ENCODE measurements around the gene NIM1K.

NIM1K gene

DNA sequence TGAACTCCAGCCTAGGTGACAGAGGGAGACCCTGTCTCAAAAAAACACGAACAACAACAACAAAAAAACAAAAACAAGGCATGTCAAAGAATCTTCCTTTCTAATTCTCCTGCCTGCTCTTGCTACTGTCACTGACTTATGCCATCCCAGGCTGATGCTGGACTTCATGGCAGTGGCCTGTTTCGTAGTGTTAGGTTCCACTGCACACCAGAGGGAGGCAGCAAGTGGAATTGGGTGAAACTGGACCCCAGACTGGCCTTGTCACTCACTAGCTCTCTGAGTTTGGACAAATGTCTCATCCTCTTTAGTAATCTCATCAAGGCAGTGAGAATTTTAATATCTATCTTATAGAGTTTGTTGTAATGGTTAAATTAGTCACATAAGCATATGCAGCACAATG is 12.9 kb downstream of the NIM1K start:
- no peak overlapping the region for H3K4ac ChIP-seq (ENCODE audit: low read depth, low read length)
- no peak overlapping the region for H2BK5ac ChIP-seq (ENCODE audit: low read depth, low read length, poor library complexity)
- H3K14ac ChIP-seq (ENCODE audit: low read length): no peak overlapping the region
- H2BK120ac ChIP-seq (ENCODE audit: insufficient read depth, low read length, poor library complexity): no peak overlapping the region
- no peaks in the 10 kb centered on the region for H3K79me2 ChIP-seq (ENCODE audit: control insufficient read depth, insufficient read depth, low read length, poor library complexity)
- H3K23ac ChIP-seq (ENCODE audit: low read length): no peak overlapping the region
- H4K12ac ChIP-seq (ENCODE audit: low read depth, low read length): no peak overlapping the region
- H3K9ac ChIP-seq (ENCODE audit: low read length): no peak overlapping the region
- no peak overlapping the region for H4K91ac ChIP-seq (ENCODE audit: low read depth, low read length)
- no peak overlapping the region for H2AK5ac ChIP-seq (ENCODE audit: low read length)
- H3K36me3 ChIP-seq (ENCODE audit: control insufficient read depth in 1 of 2, insufficient read depth in 2 of 2, low read length in 2 of 2): no peaks in the 10 kb centered on the region
- no peak for DNase-seq
- H3K4me3 ChIP-seq (ENCODE audit: low read depth, low read length): no peak overlapping the region
- H3K4me2 ChIP-seq (ENCODE audit: low read length): no peak overlapping the region
- H3K4me1 ChIP-seq (ENCODE audit: control insufficient read depth in 1 of 2, insufficient read depth in 2 of 2, low read length in 2 of 2): no peaks in the 10 kb centered on the region
- H4K8ac ChIP-seq (ENCODE audit: low read depth, low read length): no peak overlapping the region
- no peak overlapping the region for H2BK12ac ChIP-seq (ENCODE audit: low read length)
- H3K79me1 ChIP-seq (ENCODE audit: low read length): no peaks in the 10 kb centered on the region
- no peaks in the 10 kb centered on the region for H3K27me3 ChIP-seq (ENCODE audit: insufficient read depth, low read length)
- no CpG with 5 or more reads among the region's 2 CpGs for WGBS (ENCODE audit: extremely low coverage, insufficient coverage, insufficient read length)
- H3K27ac ChIP-seq (ENCODE audit: low read depth, low read length): no peak overlapping the region
- H3K9me3 ChIP-seq (ENCODE audit: insufficient read depth, low read depth, low read length): no peaks in the 10 kb centered on the region
- no peak overlapping the region for H3K18ac ChIP-seq (ENCODE audit: low read length)
- H2AFZ ChIP-seq (ENCODE audit: insufficient read depth, low read length, poor library complexity): no peak overlapping the region

DNA sequence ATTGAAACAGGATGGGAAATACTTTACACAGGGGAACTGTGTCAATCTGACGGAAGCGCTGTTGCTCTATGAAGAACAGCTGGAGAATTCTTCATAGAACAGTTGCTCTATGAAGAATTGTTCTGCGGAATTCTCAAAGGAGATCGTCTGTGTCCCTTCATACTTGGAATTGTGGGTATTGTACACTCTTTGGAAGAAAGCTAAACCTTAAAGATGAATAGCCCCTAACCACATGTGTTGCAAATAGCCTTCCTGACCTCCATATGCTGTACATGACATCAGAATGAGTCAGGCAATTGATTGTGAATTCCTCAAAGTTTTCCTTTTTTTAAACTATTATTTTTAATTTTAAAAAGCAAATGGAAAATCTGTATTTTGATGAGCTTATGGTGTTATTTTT is 15.6 kb downstream of the NIM1K start:
- WGBS (ENCODE audit: extremely low coverage, insufficient coverage, insufficient read length): no CpG with 5 or more reads among the region's 4 CpGs
- H2BK5ac ChIP-seq (ENCODE audit: low read depth, low read length, poor library complexity): no peak overlapping the region
- H3K18ac ChIP-seq (ENCODE audit: low read length): no peak overlapping the region

DNA sequence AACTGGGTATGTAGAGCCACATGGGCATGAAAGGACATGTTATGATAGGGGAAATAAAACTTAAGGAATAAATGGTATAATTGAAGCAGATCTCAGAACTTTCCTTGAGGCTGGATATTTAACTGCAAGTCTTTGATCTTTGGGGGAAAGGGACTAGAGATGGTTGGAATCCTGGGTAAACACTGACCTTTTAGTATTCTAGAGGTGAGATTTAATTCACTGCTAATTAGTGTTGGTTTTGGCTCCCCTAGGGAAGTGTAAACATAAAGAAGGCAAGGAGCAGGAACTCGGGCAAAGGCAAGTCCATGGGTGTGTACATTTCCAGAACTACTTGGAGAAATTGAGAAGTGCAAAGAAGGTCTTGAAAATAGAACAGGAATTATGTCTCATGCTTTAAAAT is 16.6 kb downstream of the NIM1K start:
- H3K4me2 ChIP-seq (ENCODE audit: low read length): no peak overlapping the region
- H3K27ac ChIP-seq (ENCODE audit: low read depth, low read length): no peak overlapping the region
- H3K36me3 ChIP-seq (ENCODE audit: control insufficient read depth in 1 of 2, insufficient read depth in 2 of 2, low read length in 2 of 2): no peaks in the 10 kb centered on the region
- H2AFZ ChIP-seq (ENCODE audit: insufficient read depth, low read length, poor library complexity): no peak overlapping the region
- H2BK5ac ChIP-seq (ENCODE audit: low read depth, low read length, poor library complexity): no peak overlapping the region
- H4K8ac ChIP-seq (ENCODE audit: low read depth, low read length): no peak overlapping the region
- no peak overlapping the region for H3K14ac ChIP-seq (ENCODE audit: low read length)
- no CpG with 5 or more reads among the region's 1 CpG for WGBS (ENCODE audit: extremely low coverage, insufficient coverage, insufficient read length)
- no peak overlapping the region for H3K18ac ChIP-seq (ENCODE audit: low read length)
- H3K4me3 ChIP-seq (ENCODE audit: low read depth, low read length): no peak overlapping the region
- H3K27me3 ChIP-seq (ENCODE audit: insufficient read depth, low read length): no peaks in the 10 kb centered on the region
- no peak overlapping the region for H3K9ac ChIP-seq (ENCODE audit: low read length)
- H3K9me3 ChIP-seq (ENCODE audit: insufficient read depth, low read depth, low read length): no peaks in the 10 kb centered on the region
- no peaks in the 10 kb centered on the region for H3K79me1 ChIP-seq (ENCODE audit: low read length)
- H3K23ac ChIP-seq (ENCODE audit: low read length): no peak overlapping the region
- no peak for DNase-seq
- no peak overlapping the region for H4K91ac ChIP-seq (ENCODE audit: low read depth, low read length)
- H2BK12ac ChIP-seq (ENCODE audit: low read length): no peak overlapping the region
- H3K4ac ChIP-seq (ENCODE audit: low read depth, low read length): no peak overlapping the region
- H3K4me1 ChIP-seq (ENCODE audit: control insufficient read depth in 1 of 2, insufficient read depth in 2 of 2, low read length in 2 of 2): peaks cover 0 to 6% of the 10 kb centered on the region in 2 experiments
- H3K79me2 ChIP-seq (ENCODE audit: control insufficient read depth, insufficient read depth, low read length, poor library complexity): no peaks in the 10 kb centered on the region
- no peak overlapping the region for H4K12ac ChIP-seq (ENCODE audit: low read depth, low read length)
- H2AK5ac ChIP-seq (ENCODE audit: low read length): no peak overlapping the region
- H2BK120ac ChIP-seq (ENCODE audit: insufficient read depth, low read length, poor library complexity): no peak overlapping the region

More for the DNA sequence above, 15.6 kb downstream of the NIM1K start:
- Histone ChIP-seq H3K79me2 (ENCODE audit: control insufficient read depth, insufficient read depth, low read length, poor library complexity) (no peaks in the 10 kb centered on the region), H3K4me2 (ENCODE audit: low read length) (no peak overlapping the region), H3K79me1 (ENCODE audit: low read length) (no peaks in the 10 kb centered on the region), H3K9ac (ENCODE audit: low read length) (no peak overlapping the region), H3K9me3 (ENCODE audit: insufficient read depth, low read depth, low read length) (no peaks in the 10 kb centered on the region), H3K27me3 (ENCODE audit: insufficient read depth, low read length) (no peaks in the 10 kb centered on the region), H3K36me3 (ENCODE audit: control insufficient read depth in 1 of 2, insufficient read depth in 2 of 2, low read length in 2 of 2) (no peaks in the 10 kb centered on the region), H3K23ac (ENCODE audit: low read length) (no peak overlapping the region), H2AK5ac (ENCODE audit: low read length) (no peak overlapping the region), H4K8ac (ENCODE audit: low read depth, low read length) (no peak overlapping the region), H2AFZ (ENCODE audit: insufficient read depth, low read length, poor library complexity) (no peak overlapping the region), H4K12ac (ENCODE audit: low read depth, low read length) (no peak overlapping the region), H4K91ac (ENCODE audit: low read depth, low read length) (no peak overlapping the region), H2BK12ac (ENCODE audit: low read length) (no peak overlapping the region), H3K4me1 (ENCODE audit: control insufficient read depth in 1 of 2, insufficient read depth in 2 of 2, low read length in 2 of 2) (peaks cover 0 to 5% of the 10 kb centered on the region in 2 experiments), H2BK120ac (ENCODE audit: insufficient read depth, low read length, poor library complexity) (no peak overlapping the region), H3K14ac (ENCODE audit: low read length) (no peak overlapping the region), H3K4ac (ENCODE audit: low read depth, low read length) (no peak overlapping the region), H3K27ac (ENCODE audit: low read depth, low read length) (no peak overlapping the region), H3K4me3 (ENCODE audit: low read depth, low read length) (no peak overlapping the region)
- DNase-seq: peak in 1 of 2 donors; percentile 38

DNA sequence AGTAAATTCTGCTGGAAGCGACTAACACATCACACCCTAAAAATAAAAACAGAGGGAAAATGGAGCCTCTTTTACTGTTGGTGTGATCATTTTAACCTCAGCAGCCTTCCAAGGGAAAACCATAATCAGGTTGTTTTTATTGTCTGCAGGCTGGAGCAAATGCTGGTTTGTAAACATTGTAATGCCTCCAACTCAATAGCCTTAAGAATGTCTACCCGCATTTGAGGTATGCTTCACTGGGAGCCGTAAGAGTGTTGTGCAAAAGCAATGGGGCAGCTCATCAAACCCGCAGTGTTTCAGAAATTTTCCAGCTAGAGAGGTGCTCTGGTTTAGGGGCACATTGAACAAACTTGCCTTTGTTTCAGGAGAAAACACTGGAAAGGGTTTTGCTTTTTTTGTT is 17.0 kb downstream of the NIM1K start:
- Histone ChIP-seq H3K27me3 (ENCODE audit: insufficient read depth, low read length) (no peaks in the 10 kb centered on the region), H3K18ac (ENCODE audit: low read length) (no peak overlapping the region), H3K23ac (ENCODE audit: low read length) (no peak overlapping the region), H3K9me3 (ENCODE audit: insufficient read depth, low read depth, low read length) (no peaks in the 10 kb centered on the region), H2BK5ac (ENCODE audit: low read depth, low read length, poor library complexity) (no peak overlapping the region), H3K4me3 (ENCODE audit: low read depth, low read length) (no peak overlapping the region), H3K27ac (ENCODE audit: low read depth, low read length) (no peak overlapping the region), H3K14ac (ENCODE audit: low read length) (no peak overlapping the region), H3K4me1 (ENCODE audit: control insufficient read depth in 1 of 2, insufficient read depth in 2 of 2, low read length in 2 of 2) (peaks cover 0 to 7% of the 10 kb centered on the region in 2 experiments), H2AFZ (ENCODE audit: insufficient read depth, low read length, poor library complexity) (no peak overlapping the region), H2BK12ac (ENCODE audit: low read length) (no peak overlapping the region), H3K9ac (ENCODE audit: low read length) (no peak overlapping the region), H2BK120ac (ENCODE audit: insufficient read depth, low read length, poor library complexity) (no peak overlapping the region), H3K4me2 (ENCODE audit: low read length) (no peak overlapping the region), H3K79me1 (ENCODE audit: low read length) (no peaks in the 10 kb centered on the region), H3K79me2 (ENCODE audit: control insufficient read depth, insufficient read depth, low read length, poor library complexity) (no peaks in the 10 kb centered on the region), H3K36me3 (ENCODE audit: control insufficient read depth in 1 of 2, insufficient read depth in 2 of 2, low read length in 2 of 2) (no peaks in the 10 kb centered on the region), H4K91ac (ENCODE audit: low read depth, low read length) (no peak overlapping the region), H4K12ac (ENCODE audit: low read depth, low read length) (no peak overlapping the region), H2AK5ac (ENCODE audit: low read length) (no peak overlapping the region), H3K4ac (ENCODE audit: low read depth, low read length) (no peak overlapping the region), H4K8ac (ENCODE audit: low read depth, low read length) (no peak overlapping the region)
- WGBS (ENCODE audit: extremely low coverage, insufficient coverage, insufficient read length): no CpG with 5 or more reads among the region's 4 CpGs
- peak; percentile 82 to 92 for DNase-seq

Data from trophoblast cell (in vitro differentiated cells and primary cell).